ENCODE measurements around the gene ARHGDIB.

The ARHGDIB gene

GRCh38 chr12:14961466-14962152 is at the start of gene ARHGDIB:
Gene ARHGDIB (minus strand): TSS chr12:14961601. CDS start chr12:14950712, 10,889 bp downstream.
- Histone ChIP-seq H3K27ac (peak within 1 kb of the TSS; percentile 93), H3K4me3 (peak within 1 kb of the TSS; percentile 75), H3K9ac (ENCODE audit: insufficient read length) (peak within 1 kb of the TSS; percentile 57), H3K9me3 (ENCODE audit: low read depth, low read length) (no peaks in the 10 kb centered on the region), H3K36me3 (ENCODE audit: insufficient read depth, low read length) (no peaks in the 10 kb centered on the region)
- 0 out of 2 replicates have a peak, but pooled peaks have one; percentile 25 for TF ChIP-seq POLR2AphosphoS5 (IDR thresholded peaks at IDR 0.05; ENCODE audit: borderline replicate concordance, low read depth, low read length)
- TF ChIP-seq FOXP2 (optimal IDR thresholded peaks at IDR 0.05; ENCODE audit: control extremely low read depth, extremely low read length, insufficient read depth): no peak
- no peak for TF ChIP-seq EZH2 (IDR thresholded peaks at IDR 0.05)
- DNase-seq (ENCODE audit: low read depth, low spot score): peak; percentile 81

GRCh38 chr12:15011162-15011561 is 49.8 kb upstream of the ARHGDIB start:
- DNase-seq (ENCODE audit: low read depth, low spot score): no peak
- H3K4me3 ChIP-seq: no peak overlapping the region
- H3K36me3 ChIP-seq (ENCODE audit: insufficient read depth, low read length): no peaks in the 10 kb centered on the region
- TF ChIP-seq FOXP2 (optimal IDR thresholded peaks at IDR 0.05; ENCODE audit: control extremely low read depth, extremely low read length, insufficient read depth) (no peak), POLR2AphosphoS5 (IDR thresholded peaks at IDR 0.05; ENCODE audit: borderline replicate concordance, low read depth, low read length) (no peak), EZH2 (IDR thresholded peaks at IDR 0.05) (no peak)
- no peaks in the 10 kb centered on the region for H3K9me3 ChIP-seq (ENCODE audit: low read depth, low read length)
- H3K9ac ChIP-seq (ENCODE audit: insufficient read length): no peak overlapping the region
- no peak overlapping the region for H3K27ac ChIP-seq

DNA sequence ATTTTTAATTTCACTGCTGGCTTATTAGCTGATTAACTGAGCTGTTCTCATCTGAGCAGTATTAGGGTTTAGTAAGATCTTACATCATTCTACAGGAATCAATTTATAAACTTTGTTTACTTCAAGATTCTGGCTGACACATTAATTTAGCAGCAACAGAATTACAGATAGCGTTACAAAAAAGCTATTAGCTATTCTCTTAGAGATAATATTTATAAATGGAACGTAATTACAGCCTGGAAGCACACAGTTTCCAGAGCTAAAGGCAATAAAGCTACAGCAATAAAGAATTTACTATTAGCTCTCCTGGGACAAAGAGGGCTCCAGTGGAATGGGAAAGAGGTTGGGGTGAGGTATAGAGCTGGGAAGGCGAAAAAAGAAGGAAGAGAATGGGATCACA is 46.1 kb upstream of the ARHGDIB start:
- no peak overlapping the region for H3K9ac ChIP-seq (ENCODE audit: insufficient read length)
- DNase-seq (ENCODE audit: low read depth, low spot score): no peak
- H3K4me3 ChIP-seq: no peak overlapping the region
- TF ChIP-seq EZH2 (IDR thresholded peaks at IDR 0.05) (no peak), FOXP2 (optimal IDR thresholded peaks at IDR 0.05; ENCODE audit: control extremely low read depth, extremely low read length, insufficient read depth) (no peak), POLR2AphosphoS5 (IDR thresholded peaks at IDR 0.05; ENCODE audit: borderline replicate concordance, low read depth, low read length) (no peak)
- H3K9me3 ChIP-seq (ENCODE audit: low read depth, low read length): no peaks in the 10 kb centered on the region
- H3K27ac ChIP-seq: no peak overlapping the region
- no peaks in the 10 kb centered on the region for H3K36me3 ChIP-seq (ENCODE audit: insufficient read depth, low read length)

DNA sequence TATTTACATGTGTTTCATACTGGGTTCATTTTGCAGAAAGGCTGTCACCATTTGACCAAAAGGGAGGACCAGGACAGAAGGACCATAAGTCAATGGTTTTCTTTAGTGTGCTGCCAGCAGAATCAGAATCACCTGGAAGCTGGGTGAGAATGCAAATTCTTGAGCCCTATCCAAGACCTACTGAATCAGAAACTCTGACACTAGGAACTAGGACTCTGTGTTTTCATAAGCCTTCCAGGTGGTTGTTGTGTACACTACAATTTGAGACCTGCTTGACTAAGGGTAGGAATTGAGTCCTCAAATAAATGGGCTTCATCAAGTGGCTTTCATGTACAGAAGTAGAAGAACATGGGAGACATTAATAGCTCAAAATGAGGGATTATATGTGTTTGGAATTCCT is 43.7 kb upstream of the ARHGDIB start:
- no peak overlapping the region for H3K9ac ChIP-seq (ENCODE audit: insufficient read length)
- TF ChIP-seq FOXP2 (optimal IDR thresholded peaks at IDR 0.05; ENCODE audit: control extremely low read depth, extremely low read length, insufficient read depth): no peak
- no peak for TF ChIP-seq POLR2AphosphoS5 (IDR thresholded peaks at IDR 0.05; ENCODE audit: borderline replicate concordance, low read depth, low read length)
- TF ChIP-seq EZH2 (IDR thresholded peaks at IDR 0.05): no peak
- no peak overlapping the region for H3K4me3 ChIP-seq
- no peaks in the 10 kb centered on the region for H3K36me3 ChIP-seq (ENCODE audit: insufficient read depth, low read length)
- no peak for DNase-seq (ENCODE audit: low read depth, low spot score)
- no peaks in the 10 kb centered on the region for H3K9me3 ChIP-seq (ENCODE audit: low read depth, low read length)
- H3K27ac ChIP-seq: no peak overlapping the region

DNA sequence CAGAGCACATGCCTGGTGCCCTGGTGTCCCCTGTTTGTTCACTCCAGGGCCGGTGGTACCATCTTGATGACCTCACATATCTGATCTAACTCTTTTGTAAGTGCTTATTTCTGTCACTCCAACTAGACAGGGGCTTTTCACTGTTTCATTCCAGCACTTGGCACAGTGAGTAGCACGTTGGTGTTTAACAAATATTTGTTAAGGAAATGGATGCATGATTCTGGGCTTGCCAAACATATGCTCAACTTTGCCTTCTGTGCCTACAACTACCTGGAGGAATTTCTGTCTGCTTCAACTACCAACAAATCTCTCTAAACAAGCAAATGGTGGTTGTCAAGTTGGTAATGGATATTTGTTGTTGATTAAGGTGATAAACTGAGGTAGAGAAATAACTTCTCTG is 43.0 kb upstream of the ARHGDIB start:
- no peaks in the 10 kb centered on the region for H3K9me3 ChIP-seq (ENCODE audit: low read depth, low read length)
- no peak for TF ChIP-seq EZH2 (IDR thresholded peaks at IDR 0.05)
- no peak for TF ChIP-seq FOXP2 (optimal IDR thresholded peaks at IDR 0.05; ENCODE audit: control extremely low read depth, extremely low read length, insufficient read depth)
- TF ChIP-seq POLR2AphosphoS5 (IDR thresholded peaks at IDR 0.05; ENCODE audit: borderline replicate concordance, low read depth, low read length): no peak
- H3K4me3 ChIP-seq: no peak overlapping the region
- H3K27ac ChIP-seq: no peak overlapping the region
- DNase-seq (ENCODE audit: low read depth, low spot score): no peak
- H3K36me3 ChIP-seq (ENCODE audit: insufficient read depth, low read length): no peaks in the 10 kb centered on the region
- no peak overlapping the region for H3K9ac ChIP-seq (ENCODE audit: insufficient read length)

DNA sequence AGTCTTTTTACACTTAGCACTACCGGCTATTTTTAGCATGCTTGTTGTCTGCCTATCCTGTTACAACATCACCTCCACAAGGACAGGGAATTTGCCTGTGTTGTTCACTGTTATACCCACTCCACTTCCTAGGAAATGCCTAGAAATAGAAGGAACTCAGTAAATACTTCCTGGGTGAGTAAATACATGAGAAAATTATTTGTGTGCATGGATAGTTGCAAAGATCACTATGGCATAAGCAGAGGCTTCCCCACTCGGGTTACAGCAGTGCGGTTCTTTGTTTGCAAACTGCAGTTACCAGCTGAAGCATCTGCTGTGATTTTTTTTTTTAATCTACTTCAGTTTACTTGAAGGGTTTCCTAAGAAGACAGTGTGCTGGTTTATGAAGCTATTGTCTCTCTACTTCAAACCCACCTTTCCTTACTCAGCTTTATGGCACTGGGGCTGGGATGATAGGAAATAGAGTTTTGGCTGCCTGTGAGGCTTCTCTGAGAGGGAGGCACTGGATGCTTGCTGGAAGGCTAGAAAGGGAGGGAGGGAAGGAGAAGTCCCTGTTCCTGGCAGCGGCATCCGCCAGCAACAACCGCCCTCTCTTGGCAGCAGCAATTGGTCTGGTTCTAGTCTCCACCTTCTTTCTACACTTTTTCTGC is 40.5 kb upstream of the ARHGDIB start:
- TF ChIP-seq POLR2AphosphoS5 (IDR thresholded peaks at IDR 0.05; ENCODE audit: borderline replicate concordance, low read depth, low read length) (no peak), FOXP2 (optimal IDR thresholded peaks at IDR 0.05; ENCODE audit: control extremely low read depth, extremely low read length, insufficient read depth) (no peak), EZH2 (IDR thresholded peaks at IDR 0.05) (no peak)
- no peak overlapping the region for H3K4me3 ChIP-seq
- H3K9me3 ChIP-seq (ENCODE audit: low read depth, low read length): no peaks in the 10 kb centered on the region
- DNase-seq (ENCODE audit: low read depth, low spot score): no peak
- H3K36me3 ChIP-seq (ENCODE audit: insufficient read depth, low read length): no peaks in the 10 kb centered on the region
- no peak overlapping the region for H3K27ac ChIP-seq
- no peak overlapping the region for H3K9ac ChIP-seq (ENCODE audit: insufficient read length)

GRCh38 chr12:15000575-15000974 is 39.2 kb upstream of the ARHGDIB start:
- H3K36me3 ChIP-seq (ENCODE audit: insufficient read depth, low read length): no peaks in the 10 kb centered on the region

DNA sequence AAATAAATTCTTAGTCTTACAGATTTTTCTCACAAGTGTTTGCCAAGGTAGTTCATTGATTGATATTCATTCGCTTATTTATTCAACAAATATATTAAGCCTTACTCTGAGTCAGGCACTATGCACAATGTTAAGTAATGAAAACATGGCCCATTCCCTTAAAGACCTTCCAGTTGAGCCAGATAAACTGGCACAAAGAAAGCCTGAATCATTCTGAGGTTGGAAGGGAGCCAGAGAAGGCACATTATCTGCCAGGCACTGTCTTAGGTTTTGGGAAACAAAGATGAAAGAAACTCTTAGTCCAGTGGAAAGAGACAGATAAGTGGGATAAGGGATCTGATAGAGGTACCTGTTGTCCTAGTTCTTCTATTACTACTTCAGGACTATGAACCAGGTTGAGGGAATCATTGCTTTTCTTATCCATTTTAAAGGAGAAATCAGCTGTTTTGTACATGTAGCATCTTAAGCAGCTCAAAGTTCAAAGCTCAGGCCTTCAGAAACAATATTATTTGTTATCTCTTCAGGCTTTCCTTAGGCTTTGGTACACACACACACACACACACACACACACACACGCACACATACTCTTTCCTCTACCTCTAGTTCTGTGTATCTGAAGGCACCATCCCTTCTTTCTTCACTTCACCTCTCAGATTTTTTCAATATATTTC is 38.4 kb upstream of the ARHGDIB start:
- TF ChIP-seq FOXP2 (optimal IDR thresholded peaks at IDR 0.05; ENCODE audit: control extremely low read depth, extremely low read length, insufficient read depth) (no peak), POLR2AphosphoS5 (IDR thresholded peaks at IDR 0.05; ENCODE audit: borderline replicate concordance, low read depth, low read length) (no peak), EZH2 (IDR thresholded peaks at IDR 0.05) (no peak)
- no peaks in the 10 kb centered on the region for H3K36me3 ChIP-seq (ENCODE audit: insufficient read depth, low read length)
- no peak overlapping the region for H3K27ac ChIP-seq
- H3K9me3 ChIP-seq (ENCODE audit: low read depth, low read length): no peaks in the 10 kb centered on the region
- no peak overlapping the region for H3K4me3 ChIP-seq
- H3K9ac ChIP-seq (ENCODE audit: insufficient read length): no peak overlapping the region
- no peak for DNase-seq (ENCODE audit: low read depth, low spot score)

More at GRCh38 chr12:15000575-15000974, 39.2 kb upstream of the ARHGDIB start:
- Histone ChIP-seq H3K27ac (no peak overlapping the region), H3K9me3 (ENCODE audit: low read depth, low read length) (no peaks in the 10 kb centered on the region), H3K4me3 (no peak overlapping the region), H3K9ac (ENCODE audit: insufficient read length) (no peak overlapping the region)
- no peak for TF ChIP-seq POLR2AphosphoS5 (IDR thresholded peaks at IDR 0.05; ENCODE audit: borderline replicate concordance, low read depth, low read length)
- TF ChIP-seq EZH2 (IDR thresholded peaks at IDR 0.05): no peak
- no peak for TF ChIP-seq FOXP2 (optimal IDR thresholded peaks at IDR 0.05; ENCODE audit: control extremely low read depth, extremely low read length, insufficient read depth)
- no peak for DNase-seq (ENCODE audit: low read depth, low spot score)
